H7 (cell line): ENCODE results near the gene MMADHC. TPM values are rescaled to one million over a fixed set of nuclear protein-coding genes. Genes with fewer than 3 reads are reported as not detected.

Source experiments
- DNase-seq: peaks from one replicate; pipeline ENCODE4 v3.0.0; 2012
- H3K27me3 ChIP-seq: 2 replicates; pipeline ENCODE4 v1.6.0; 2011; ENCODE audit warnings: mild to moderate bottlenecking, low read length; ENCODE audit not compliant: control insufficient read depth, insufficient read depth
- H3K36me3 ChIP-seq: replicated peaks from 2 replicates; pipeline ENCODE4 v1.5.1; 2011; ENCODE audit warnings: low read length; ENCODE audit not compliant: control insufficient read depth, insufficient read depth
- H3K4me3 ChIP-seq: 2 replicates; pipeline ENCODE4 v1.5.1; 2011; ENCODE audit warnings: low read depth, mild to moderate bottlenecking, control low read depth, low read length, moderate library complexity; ENCODE audit not compliant: insufficient read depth
- total RNA-seq: library from RNA; depleted of rRNA; stranded (reverse); fragments of >200 nt; shearing (Covaris generic); gene quantifications from 2 replicates; pipeline ENCODE4 v1.2.3, GENCODE V29; 2014; rRNA removed

Gene MMADHC
- 161 and 166 TPM in 2 replicates for total RNA-seq

DNA sequence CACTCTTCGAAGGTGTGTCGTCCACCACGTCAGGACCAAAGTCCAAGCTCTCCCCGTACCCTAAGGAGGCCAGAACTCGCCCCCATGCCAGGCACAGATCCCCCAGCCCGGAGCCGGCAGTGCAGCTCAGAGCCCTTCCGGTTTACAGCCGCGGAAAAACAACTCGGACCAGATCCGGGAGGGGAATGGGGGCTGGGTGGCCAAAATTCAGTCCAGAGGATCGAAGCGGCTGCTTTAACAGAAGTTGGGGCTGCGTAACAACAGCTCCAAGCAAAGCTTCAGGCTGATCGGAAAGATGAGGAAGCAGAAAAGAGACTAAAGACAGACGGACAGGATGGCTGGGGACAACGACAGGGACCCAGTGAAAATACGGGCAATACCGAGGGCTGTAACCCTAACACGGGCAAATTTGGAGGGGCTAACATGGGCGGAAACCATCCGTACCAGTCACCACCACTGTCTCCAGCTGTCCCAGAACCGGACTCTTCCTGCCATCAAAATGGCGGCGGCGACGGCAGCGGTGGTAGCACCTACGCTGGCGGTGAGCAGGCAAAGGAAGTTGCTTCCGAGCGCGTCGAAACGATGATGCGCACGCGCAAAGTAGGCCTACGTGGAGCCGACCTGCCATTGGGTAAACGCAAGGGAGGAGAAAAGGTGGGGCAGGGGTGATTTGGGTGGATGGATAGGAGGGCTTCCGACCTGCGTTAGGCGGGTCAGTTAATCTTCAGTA, at the start of gene MMADHC:
Gene MMADHC (minus strand): TSS at position 556 of the 730 bp plus-strand sequence. CDS start 678 bp downstream, outside the sequence.
- DNase-seq = peak; percentile 73
- peak within 1 kb of the TSS; percentile 92 for H3K4me3 ChIP-seq
- peaks cover 1% of the 10 kb centered on the region for H3K36me3 ChIP-seq
- no peaks in the 10 kb centered on the region for H3K27me3 ChIP-seq

DNA sequence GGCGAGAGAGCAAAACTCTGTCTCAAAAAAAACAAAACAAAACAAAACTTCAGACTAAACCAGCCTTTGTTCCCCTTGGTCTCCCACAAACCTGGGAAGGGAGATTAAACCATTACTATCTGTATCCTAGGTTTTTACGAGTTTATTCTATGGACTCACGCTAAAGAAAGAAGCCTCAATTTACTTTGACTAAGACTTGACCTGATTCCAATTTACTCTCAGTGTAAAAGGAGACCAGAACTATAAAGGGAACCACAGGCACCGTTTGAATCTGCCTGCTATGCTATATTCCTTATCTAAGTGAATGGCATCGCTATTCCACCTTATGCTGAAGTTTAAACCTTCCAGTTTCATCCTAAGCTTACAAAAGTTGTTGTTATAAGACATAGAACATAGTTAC, 46.5 kb upstream of the MMADHC start:
- no peaks in the 10 kb centered on the region for H3K27me3 ChIP-seq
- no peak for DNase-seq
- no peak overlapping the region for H3K4me3 ChIP-seq

DNA sequence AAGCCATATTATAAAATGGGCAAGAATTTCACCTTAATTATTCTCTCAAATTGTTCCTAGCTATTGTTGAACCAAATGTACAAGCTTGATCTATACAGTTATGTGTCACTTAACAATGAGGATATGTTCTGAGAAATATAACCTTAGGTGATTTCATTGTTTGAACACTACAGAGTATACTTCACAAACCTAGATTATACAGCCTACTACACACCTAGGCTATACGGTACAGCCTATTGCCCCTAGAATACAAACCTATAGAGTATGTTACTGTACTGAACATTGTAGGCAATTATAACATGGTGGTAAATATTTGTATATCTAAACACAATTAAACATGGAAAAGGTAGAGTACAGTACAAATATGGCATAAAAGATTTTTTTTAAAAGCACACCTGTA, 42.9 kb upstream of the MMADHC start:
- H3K27me3 ChIP-seq = no peaks in the 10 kb centered on the region
- no peaks in the 10 kb centered on the region for H3K36me3 ChIP-seq
- H3K4me3 ChIP-seq = no peak overlapping the region
- DNase-seq = no peak

More for the DNA sequence above, 46.5 kb upstream of the MMADHC start:
- H3K36me3 ChIP-seq = no peaks in the 10 kb centered on the region

DNA sequence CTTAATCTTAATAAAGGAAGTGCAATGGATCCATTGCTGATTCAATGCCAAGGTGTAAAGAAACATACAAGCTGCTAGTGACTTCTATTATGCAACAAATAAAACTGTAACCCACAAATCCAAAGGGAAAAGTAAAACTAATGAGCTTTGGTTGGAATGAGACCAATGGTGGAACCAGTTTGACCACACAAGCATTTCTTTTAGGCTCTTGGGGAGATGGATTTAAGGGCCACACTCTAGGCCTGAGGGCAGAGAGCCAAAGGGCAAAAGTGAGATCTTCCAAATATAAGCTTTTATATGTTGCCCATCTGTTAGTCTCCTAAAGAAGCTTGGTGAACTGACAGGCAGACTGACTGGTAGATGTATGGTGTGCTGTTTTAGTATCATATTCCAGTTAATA, 41.5 kb upstream of the MMADHC start:
- no peaks in the 10 kb centered on the region for H3K27me3 ChIP-seq
- DNase-seq = no peak
- no peak overlapping the region for H3K4me3 ChIP-seq
- no peaks in the 10 kb centered on the region for H3K36me3 ChIP-seq

DNA sequence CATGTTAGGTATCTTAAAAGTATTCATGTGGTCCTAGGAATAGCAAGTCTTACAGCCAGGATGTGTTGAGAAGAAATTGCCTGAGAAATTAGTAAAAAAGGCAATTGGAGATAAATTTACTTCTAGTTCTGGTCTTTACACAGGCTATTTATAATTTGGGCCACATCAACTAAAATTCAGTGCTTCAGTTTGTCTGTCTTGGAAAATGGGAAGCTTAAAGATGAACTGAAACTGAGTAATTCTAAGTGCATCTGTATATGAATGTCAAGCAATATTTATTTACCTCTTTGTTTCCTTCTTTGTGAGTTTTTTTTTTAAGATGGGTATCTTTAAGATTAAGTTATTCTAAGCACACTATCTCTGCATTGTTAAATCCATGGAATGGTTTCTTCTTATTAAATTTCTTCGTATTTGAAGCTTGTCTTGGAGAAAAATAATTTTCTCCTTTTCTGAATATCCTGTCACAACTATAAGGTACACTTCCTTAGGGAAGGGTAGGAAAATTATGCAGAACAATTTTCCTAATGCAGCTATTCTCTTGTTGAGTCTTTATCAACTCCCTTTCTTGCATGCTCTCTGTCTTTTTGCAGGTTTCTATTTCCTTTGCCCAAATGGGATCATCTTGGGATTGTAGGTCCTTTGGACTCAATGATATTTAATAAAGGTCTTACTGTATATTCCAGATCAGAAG, 39.7 kb upstream of the MMADHC start:
- Histone ChIP-seq H3K4me3 (no peak overlapping the region), H3K27me3 (no peaks in the 10 kb centered on the region), H3K36me3 (no peaks in the 10 kb centered on the region)
- DNase-seq = no peak

DNA sequence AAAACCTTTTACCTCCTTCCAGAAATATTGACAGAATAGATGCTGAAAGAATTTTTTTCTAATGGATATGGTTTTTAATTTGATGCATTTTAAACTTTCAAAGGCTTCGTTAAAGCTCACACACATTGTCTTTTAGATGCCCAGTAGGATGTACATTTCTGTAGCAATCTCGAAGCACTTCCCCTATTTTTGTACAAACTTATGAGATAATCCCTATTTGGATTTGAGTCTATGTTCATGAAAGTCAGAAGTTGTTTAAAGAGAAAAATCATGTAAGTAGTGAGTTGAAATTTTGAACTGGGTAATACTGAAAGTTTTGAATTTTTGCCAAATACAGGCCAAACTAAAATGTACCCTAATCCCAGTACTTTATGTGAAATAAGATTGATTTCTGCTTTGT, 38.1 kb upstream of the MMADHC start:
- no peak for DNase-seq
- Histone ChIP-seq H3K27me3 (no peaks in the 10 kb centered on the region), H3K36me3 (no peaks in the 10 kb centered on the region), H3K4me3 (no peak overlapping the region)

DNA sequence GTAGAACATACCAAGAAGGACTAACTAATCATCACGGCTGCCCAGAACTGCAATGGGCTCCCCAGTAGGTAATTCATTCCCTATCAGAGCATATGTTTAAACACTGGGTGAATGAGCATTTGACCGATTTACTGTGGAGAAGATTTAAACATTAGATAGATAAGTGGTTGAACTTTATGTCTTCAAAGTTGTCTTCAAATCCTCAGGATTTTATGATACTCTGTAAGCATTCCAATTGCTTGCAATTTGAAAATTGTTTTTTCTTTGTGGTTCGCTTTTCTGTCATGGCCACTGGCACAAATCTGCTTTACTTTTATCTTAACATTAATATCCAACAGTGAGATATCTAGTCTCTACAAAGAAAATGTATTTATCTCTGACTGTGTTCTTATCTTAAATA, 37.7 kb upstream of the MMADHC start:
- no peak overlapping the region for H3K4me3 ChIP-seq
- no peak for DNase-seq
- no peaks in the 10 kb centered on the region for H3K27me3 ChIP-seq
- H3K36me3 ChIP-seq = no peaks in the 10 kb centered on the region

DNA sequence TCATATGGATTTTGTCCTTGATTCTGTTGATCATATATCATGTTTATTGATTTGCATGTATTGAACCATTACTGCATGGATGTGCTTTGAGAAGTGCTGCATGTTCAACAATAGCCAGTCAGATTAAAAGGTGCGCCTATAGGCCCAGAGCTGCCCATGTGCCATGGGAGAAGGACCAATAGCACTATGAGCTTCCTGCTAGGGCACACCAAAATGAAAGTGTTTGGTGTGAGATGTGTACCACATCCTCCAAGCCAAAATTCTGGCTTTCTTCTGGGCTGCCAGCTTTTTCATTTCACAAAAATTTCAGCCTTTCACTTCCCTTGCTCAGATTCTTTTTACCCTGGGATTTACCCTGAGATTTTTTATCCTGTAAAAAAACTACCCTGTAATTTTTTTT, 34.8 kb upstream of the MMADHC start:
- no peak overlapping the region for H3K4me3 ChIP-seq
- no peak for DNase-seq
- no peaks in the 10 kb centered on the region for H3K36me3 ChIP-seq
- H3K27me3 ChIP-seq = no peaks in the 10 kb centered on the region

DNA sequence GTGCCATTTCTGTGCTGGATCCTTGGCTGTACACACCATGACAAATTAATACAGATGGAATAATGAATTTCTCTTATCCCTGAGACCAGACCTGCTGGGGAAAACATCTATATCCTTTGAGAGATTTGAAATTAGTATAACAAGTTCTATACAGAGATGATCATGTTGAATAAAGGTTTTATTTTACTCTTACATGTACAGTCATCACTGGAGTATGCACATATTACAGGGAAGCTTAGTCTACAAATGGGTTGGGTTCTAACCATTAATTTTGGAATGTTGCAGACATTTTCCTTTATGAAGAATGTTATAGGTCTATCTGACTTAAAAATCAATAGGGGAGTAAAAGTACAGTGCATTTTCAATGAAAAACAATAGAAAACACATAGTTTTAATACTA, 29.9 kb upstream of the MMADHC start:
- no peaks in the 10 kb centered on the region for H3K36me3 ChIP-seq
- no peaks in the 10 kb centered on the region for H3K27me3 ChIP-seq
- no peak for DNase-seq
- no peak overlapping the region for H3K4me3 ChIP-seq

DNA sequence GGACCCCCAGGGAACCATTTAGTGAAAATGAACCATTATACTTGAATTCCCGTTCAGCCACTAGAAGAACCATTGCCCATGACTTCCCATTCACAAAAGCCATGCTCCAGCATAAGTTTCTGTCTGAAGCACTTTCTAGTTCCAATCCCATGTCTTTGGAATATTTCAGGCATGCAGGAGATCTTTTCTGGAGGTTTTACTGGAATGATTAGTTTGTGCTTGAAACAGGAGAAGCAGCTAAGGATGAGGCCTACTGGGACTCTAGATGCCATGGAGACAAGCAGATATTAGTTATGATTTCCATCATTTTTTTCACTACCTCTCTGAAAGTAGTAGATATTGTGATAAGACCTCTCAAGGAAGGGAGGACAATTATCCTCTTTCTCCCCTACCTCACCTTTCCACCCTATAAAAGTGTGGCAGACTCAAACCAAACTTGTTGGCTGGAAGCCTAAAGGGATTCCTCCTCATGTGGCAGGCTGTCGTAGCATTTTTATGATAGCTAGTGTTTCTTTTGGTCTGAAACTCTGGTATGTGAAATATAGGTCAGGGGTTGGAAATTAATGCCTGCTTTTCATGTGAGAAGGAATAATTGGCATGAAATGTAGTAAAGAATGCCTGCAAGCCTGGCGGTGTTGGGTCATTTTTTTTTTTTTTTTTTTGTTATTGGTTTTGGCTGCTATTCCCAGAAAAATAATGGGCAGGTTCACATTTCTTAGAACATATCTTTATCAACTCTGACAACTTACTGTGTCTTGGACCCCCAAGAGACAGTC, 29.3 kb upstream of the MMADHC start:
- Histone ChIP-seq H3K36me3 (no peaks in the 10 kb centered on the region), H3K4me3 (no peak overlapping the region), H3K27me3 (no peaks in the 10 kb centered on the region)
- DNase-seq = no peak

DNA sequence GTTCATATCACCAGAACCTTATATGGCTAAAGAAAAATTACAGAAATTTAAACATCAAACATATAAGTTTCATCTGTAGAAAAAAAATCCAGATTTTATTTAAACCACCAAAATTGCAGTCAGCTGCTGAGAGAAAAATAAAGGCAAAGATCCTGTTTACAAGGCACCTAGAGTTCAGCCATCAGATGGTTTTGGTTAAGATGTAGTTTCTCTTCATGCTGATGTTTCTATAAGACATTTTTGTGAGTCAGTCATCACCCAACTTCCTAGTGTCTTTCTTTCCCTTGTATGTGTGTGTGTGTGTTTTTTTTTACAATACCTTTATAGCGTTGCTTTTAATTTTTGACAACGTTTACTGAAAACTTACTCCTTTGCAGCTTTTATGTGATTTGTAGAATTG, 26.1 kb upstream of the MMADHC start:
- Histone ChIP-seq H3K36me3 (no peaks in the 10 kb centered on the region), H3K27me3 (no peaks in the 10 kb centered on the region), H3K4me3 (no peak overlapping the region)
- no peak for DNase-seq

DNA sequence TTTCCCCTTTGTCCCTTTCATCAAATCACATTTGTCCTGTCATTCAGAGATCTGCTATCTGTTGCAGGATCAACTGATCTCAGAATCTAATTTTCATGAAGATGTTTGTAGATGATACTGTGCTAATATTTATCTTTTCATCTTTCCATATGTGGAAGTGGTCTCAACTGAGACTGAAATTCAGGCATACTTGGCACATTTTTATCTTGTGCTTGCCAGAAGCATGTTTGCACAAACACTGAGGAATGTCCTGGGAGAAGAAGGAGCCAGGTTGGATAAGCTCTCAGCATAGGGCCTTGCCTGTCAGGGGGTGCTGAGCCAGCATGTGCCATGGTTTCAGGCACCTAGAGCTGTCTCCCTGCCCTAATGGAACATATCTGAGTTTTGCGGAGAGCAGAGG, 24.5 kb upstream of the MMADHC start:
- Histone ChIP-seq H3K27me3 (no peaks in the 10 kb centered on the region), H3K4me3 (no peak overlapping the region), H3K36me3 (no peaks in the 10 kb centered on the region)
- DNase-seq = no peak

DNA sequence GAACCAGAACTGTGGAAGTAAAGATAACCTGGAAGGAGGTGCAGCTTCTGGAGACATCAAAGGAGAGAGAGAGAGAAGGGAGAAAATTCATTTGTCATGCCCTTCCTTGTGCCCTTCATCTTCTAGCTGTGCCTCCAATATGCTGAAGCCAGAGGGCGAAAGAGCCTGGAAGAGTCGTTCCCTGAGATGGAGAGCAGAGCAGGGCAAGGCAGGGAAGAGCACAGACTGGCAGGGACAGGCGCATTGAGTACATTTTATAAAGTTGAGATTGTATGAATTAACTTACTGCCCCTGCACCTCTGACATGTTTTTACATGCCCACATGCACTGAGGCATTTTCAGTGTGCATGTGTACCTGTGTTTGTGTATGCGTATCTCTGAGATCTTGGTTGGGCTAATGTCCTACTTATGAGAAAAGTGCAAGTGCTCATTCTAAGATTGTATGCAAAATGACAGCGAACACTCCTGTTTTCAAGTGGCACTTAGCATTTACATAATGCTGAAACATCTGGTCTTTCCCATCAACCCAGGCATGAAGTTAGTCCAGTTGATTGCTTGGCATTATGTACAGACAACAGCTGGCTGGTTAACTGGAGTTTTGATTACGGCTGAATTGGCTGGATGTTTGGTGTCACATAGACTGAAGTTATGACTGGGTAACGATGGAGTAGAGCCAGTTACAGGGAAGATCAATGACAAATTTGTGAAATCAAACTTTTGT, 23.7 kb upstream of the MMADHC start:
- Histone ChIP-seq H3K36me3 (no peaks in the 10 kb centered on the region), H3K4me3 (no peak overlapping the region), H3K27me3 (no peaks in the 10 kb centered on the region)
- no peak for DNase-seq

DNA sequence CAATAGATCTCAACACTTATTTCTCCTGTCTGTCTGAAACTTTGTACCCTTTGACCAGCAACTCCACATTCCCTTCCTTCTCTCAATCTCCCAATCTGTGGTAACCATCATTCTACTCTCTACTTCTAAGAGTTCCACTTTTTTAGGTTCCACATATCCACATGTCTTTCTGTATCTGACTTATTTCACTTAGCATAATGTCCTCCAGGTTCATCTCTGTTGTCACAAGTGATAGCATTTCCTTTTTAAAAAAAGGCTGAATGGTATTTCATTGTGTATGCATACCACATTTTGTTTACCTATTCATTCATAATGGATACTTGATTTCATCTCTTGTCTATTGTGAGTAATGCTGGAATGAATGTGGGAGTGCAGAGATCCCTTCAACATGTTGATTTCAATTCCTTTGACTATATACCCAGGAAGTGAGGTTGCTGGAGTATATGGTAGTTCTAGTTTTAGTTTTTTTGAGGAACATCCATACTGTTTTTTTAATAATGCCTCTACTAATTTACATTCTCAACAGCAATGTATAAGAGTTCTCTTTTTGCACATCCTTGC, 18.8 kb upstream of the MMADHC start:
- Histone ChIP-seq H3K27me3 (no peaks in the 10 kb centered on the region), H3K36me3 (no peaks in the 10 kb centered on the region), H3K4me3 (no peak overlapping the region)
- DNase-seq = no peak
